WTC11 (cell line): ENCODE results near the gene SLC28A1. TPM values are rescaled to one million over a fixed set of nuclear protein-coding genes. Genes with fewer than 3 reads are reported as not detected.

Experiments
- ATAC-seq: fragments of 200-7000 bp; cut with Tn5 transposase; 2 replicates; pipeline ENCODE4 v1.10.0; 2021; ENCODE audit warnings: mild to moderate bottlenecking, moderate library complexity
- CTCF ChIA-PET: fragments of 300-600 bp; sonication (Branson Sonifier 250); formaldehyde crosslinking; loops from one replicate; lab custom pipeline; 2021; ENCODE audit warnings: antibody characterized with exemption; lab: Charles Lee
- POLR2A ChIA-PET: fragments of 350-600 bp; sonication (Branson Sonifier 250); formaldehyde crosslinking; loops from one replicate; lab custom pipeline; 2021; ENCODE audit warnings: antibody characterized with exemption; lab: Charles Lee
- DNase-seq: peaks from one replicate; pipeline ENCODE4 v3.0.0; 2021; ENCODE audit warnings: low spot score
- H3K27ac Mint-ChIP-seq: 2 replicates; pipeline ENCODE4 v1.8.0; 2021; ENCODE audit warnings: mixed read lengths
- H3K27me3 Mint-ChIP-seq: 2 replicates; pipeline ENCODE4 v1.8.0; 2021; ENCODE audit warnings: low read depth, mild to moderate bottlenecking, moderate library complexity, mixed read lengths
- H3K36me3 Mint-ChIP-seq: 2 replicates; pipeline ENCODE4 v1.8.0; 2021; ENCODE audit warnings: mixed read lengths
- H3K4me1 Mint-ChIP-seq: 2 replicates; pipeline ENCODE4 v1.8.0; 2022; ENCODE audit warnings: mixed read lengths
- H3K4me3 Mint-ChIP-seq: 2 replicates; pipeline ENCODE4 v1.8.0; 2021; ENCODE audit warnings: mild to moderate bottlenecking, moderate library complexity, mixed read lengths
- H3K9me3 Mint-ChIP-seq: 2 replicates; pipeline ENCODE4 v1.8.0; 2021; ENCODE audit warnings: mixed read lengths
- CBFB ChIP-seq: sonication (generic); formaldehyde crosslinking; IDR thresholded peaks from 2 replicates; pipeline ENCODE4 v1.8.1; 2022; ENCODE audit warnings: mild to moderate bottlenecking, low read depth, missing genetic modification reagents
- CREM ChIP-seq: sonication (generic); formaldehyde crosslinking; IDR thresholded peaks from 2 replicates; pipeline ENCODE4 v1.8.1; 2022; ENCODE audit warnings: mild to moderate bottlenecking, missing genetic modification reagents, moderate library complexity
- ELF4 ChIP-seq: sonication (generic); formaldehyde crosslinking; IDR thresholded peaks from 2 replicates; pipeline ENCODE4 v1.8.1; 2022; ENCODE audit warnings: low read depth, mild to moderate bottlenecking, moderate library complexity, missing genetic modification reagents
- EMX1 ChIP-seq: fragments of 250-450 bp; sonication (Bioruptor Pico); IDR thresholded peaks from 2 replicates; pipeline ENCODE4 v1.8.0; 2021; ENCODE audit warnings: mild to moderate bottlenecking
- JAZF1 ChIP-seq: fragments of 250-450 bp; sonication (Bioruptor Pico); IDR thresholded peaks from 2 replicates; pipeline ENCODE4 v1.9.0; 2021; ENCODE audit warnings: moderate library complexity, mild to moderate bottlenecking, inconsistent platforms
- MYBL2 ChIP-seq: sonication (generic); formaldehyde crosslinking; IDR thresholded peaks from 2 replicates; pipeline ENCODE4 v1.8.1; 2023; ENCODE audit warnings: mild to moderate bottlenecking, moderate library complexity, missing genetic modification reagents
- NFYB ChIP-seq: sonication (generic); formaldehyde crosslinking; conservative IDR thresholded peaks from 2 replicates; pipeline ENCODE4 v1.8.0; 2022; ENCODE audit warnings: low read depth, missing genetic modification reagents
- NR2C2 ChIP-seq: sonication (generic); formaldehyde crosslinking; IDR thresholded peaks from 2 replicates; pipeline ENCODE4 v1.8.0; 2022; ENCODE audit warnings: mild to moderate bottlenecking, missing genetic modification reagents
- OVOL2 ChIP-seq: fragments of 250-450 bp; sonication (Bioruptor Pico); IDR thresholded peaks from 2 replicates; pipeline ENCODE4 v1.9.0; 2021; ENCODE audit warnings: mild to moderate bottlenecking, borderline replicate concordance
- RELA ChIP-seq: sonication (generic); formaldehyde crosslinking; IDR thresholded peaks from 2 replicates; pipeline ENCODE4 v1.8.1; 2022; ENCODE audit warnings: missing genetic modification reagents, mild to moderate bottlenecking, borderline replicate concordance
- TCF7 ChIP-seq: sonication (generic); formaldehyde crosslinking; IDR thresholded peaks from 2 replicates; pipeline ENCODE4 v1.8.0; 2022; ENCODE audit warnings: mild to moderate bottlenecking, low read depth, missing genetic modification reagents, moderate library complexity
- TP53 ChIP-seq: sonication (generic); formaldehyde crosslinking; IDR thresholded peaks from 2 replicates; pipeline ENCODE4 v1.8.1; 2023; ENCODE audit warnings: mild to moderate bottlenecking, missing genetic modification reagents
- ZNF121 ChIP-seq: sonication (generic); formaldehyde crosslinking; IDR thresholded peaks from 2 replicates; pipeline ENCODE4 v1.8.0; 2023; ENCODE audit warnings: missing genetic modification reagents
- ZNF317 ChIP-seq: sonication (generic); formaldehyde crosslinking; IDR thresholded peaks from 2 replicates; pipeline ENCODE4 v1.8.1; 2023; ENCODE audit warnings: low read depth, mild to moderate bottlenecking, moderate library complexity, missing genetic modification reagents, borderline replicate concordance
- ZNF396 ChIP-seq: fragments of 250-450 bp; sonication (Bioruptor Pico); IDR thresholded peaks from 2 replicates; pipeline ENCODE4 v1.8.0; 2021; ENCODE audit warnings: mild to moderate bottlenecking, moderate library complexity, borderline replicate concordance
- total RNA-seq: library from RNA; stranded (reverse); gene quantifications from 3 replicates; pipeline ENCODE4 v1.2.3, GENCODE V29; 2021
- TF ChIP-seq, protein P1 (sequence below): fragments of 250-450 bp; sonication (Bioruptor Pico); IDR thresholded peaks from 2 replicates; pipeline ENCODE4 v1.8.0; 2021; ENCODE audit warnings: mild to moderate bottlenecking
- TF ChIP-seq, protein P2 (sequence below): sonication (generic); formaldehyde crosslinking; IDR thresholded peaks from 2 replicates; pipeline ENCODE4 v1.8.0; 2022; ENCODE audit warnings: mild to moderate bottlenecking, missing genetic modification reagents
- TF ChIP-seq, protein P3 (sequence below): sonication (generic); formaldehyde crosslinking; IDR thresholded peaks from 2 replicates; pipeline ENCODE4 v1.8.0; 2023; ENCODE audit warnings: missing genetic modification reagents
- TF ChIP-seq, protein P4 (sequence below): fragments of 250-450 bp; sonication (Bioruptor Pico); IDR thresholded peaks from 2 replicates; pipeline ENCODE4 v1.9.0; 2021; ENCODE audit warnings: moderate library complexity, mild to moderate bottlenecking, inconsistent platforms, borderline replicate concordance
- TF ChIP-seq, protein P5 (sequence below): sonication (generic); formaldehyde crosslinking; IDR thresholded peaks from 2 replicates; pipeline ENCODE4 v1.8.1; 2022; ENCODE audit warnings: mild to moderate bottlenecking, missing genetic modification reagents, moderate library complexity, borderline replicate concordance
- TF ChIP-seq, protein P6 (sequence below): sonication (generic); formaldehyde crosslinking; conservative IDR thresholded peaks from 2 replicates; pipeline ENCODE4 v1.8.1; 2023; ENCODE audit warnings: mild to moderate bottlenecking, low read depth, missing genetic modification reagents, moderate library complexity
- TF ChIP-seq, protein P7 (sequence below): sonication (generic); formaldehyde crosslinking; IDR thresholded peaks from 2 replicates; pipeline ENCODE4 v1.8.1; 2023; ENCODE audit warnings: mild to moderate bottlenecking, missing genetic modification reagents

Gene SLC28A1
- total RNA-seq, 1 experiment from 2014 or later: not detected

DNA sequence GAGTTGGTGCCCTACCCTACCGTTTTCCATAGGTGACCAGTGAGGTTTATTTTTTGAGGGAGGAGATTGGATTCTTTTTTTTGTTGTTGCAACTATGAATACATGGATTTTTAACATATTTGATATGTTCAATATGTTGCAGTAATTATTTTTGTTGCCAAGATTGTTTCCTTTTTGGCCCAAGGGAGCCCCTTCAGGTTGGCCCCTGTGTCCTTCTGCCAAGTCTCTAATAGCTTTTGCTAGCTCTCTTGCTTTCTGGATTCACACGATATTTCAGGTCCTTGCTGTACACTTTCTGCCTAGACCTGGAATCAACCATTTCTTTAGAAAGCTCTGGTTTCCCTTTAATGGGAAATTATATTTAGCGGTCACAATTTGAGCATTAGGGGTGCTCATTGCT is 22.7 kb upstream of the SLC28A1 start:
- H3K4me3 Mint-ChIP-seq: no peak overlapping the region
- no peaks in the 10 kb centered on the region for H3K27me3 Mint-ChIP-seq
- no peaks in the 10 kb centered on the region for H3K9me3 Mint-ChIP-seq
- CTCF ChIA-PET: interaction anchor here (1.2 kb wide), 2 partner anchors 16 to 47 kb away, joined by 3 to 9 read pairs; no protein-coding TSS in a partner anchor
- POLR2A ChIA-PET: no interaction called here
- no peak overlapping the region for H3K27ac Mint-ChIP-seq
- no peaks in the 10 kb centered on the region for H3K36me3 Mint-ChIP-seq
- DNase-seq (no peak), ATAC-seq (no peak)
- TF ChIP-seq NFYB (CRISPR knock-in tag) (no peak), CREM (CRISPR knock-in tag) (no peak), ELF4 (CRISPR knock-in tag) (no peak), ZNF317 (CRISPR knock-in tag) (no peak), EMX1 (CRISPR knock-in tag) (no peak), MYBL2 (CRISPR knock-in tag) (no peak), TCF7 (no peak)
- TF ChIP-seq, protein P1, sequence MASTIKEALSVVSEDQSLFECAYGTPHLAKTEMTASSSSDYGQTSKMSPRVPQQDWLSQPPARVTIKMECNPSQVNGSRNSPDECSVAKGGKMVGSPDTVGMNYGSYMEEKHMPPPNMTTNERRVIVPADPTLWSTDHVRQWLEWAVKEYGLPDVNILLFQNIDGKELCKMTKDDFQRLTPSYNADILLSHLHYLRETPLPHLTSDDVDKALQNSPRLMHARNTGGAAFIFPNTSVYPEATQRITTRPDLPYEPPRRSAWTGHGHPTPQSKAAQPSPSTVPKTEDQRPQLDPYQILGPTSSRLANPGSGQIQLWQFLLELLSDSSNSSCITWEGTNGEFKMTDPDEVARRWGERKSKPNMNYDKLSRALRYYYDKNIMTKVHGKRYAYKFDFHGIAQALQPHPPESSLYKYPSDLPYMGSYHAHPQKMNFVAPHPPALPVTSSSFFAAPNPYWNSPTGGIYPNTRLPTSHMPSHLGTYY (CRISPR knock-in tag): no peak
- TF ChIP-seq, protein P2, sequence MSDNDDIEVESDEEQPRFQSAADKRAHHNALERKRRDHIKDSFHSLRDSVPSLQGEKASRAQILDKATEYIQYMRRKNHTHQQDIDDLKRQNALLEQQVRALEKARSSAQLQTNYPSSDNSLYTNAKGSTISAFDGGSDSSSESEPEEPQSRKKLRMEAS (CRISPR knock-in tag): no peak
- TF ChIP-seq, protein P3, sequence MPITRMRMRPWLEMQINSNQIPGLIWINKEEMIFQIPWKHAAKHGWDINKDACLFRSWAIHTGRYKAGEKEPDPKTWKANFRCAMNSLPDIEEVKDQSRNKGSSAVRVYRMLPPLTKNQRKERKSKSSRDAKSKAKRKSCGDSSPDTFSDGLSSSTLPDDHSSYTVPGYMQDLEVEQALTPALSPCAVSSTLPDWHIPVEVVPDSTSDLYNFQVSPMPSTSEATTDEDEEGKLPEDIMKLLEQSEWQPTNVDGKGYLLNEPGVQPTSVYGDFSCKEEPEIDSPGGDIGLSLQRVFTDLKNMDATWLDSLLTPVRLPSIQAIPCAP (CRISPR knock-in tag): no peak
- TF ChIP-seq, protein P4, sequence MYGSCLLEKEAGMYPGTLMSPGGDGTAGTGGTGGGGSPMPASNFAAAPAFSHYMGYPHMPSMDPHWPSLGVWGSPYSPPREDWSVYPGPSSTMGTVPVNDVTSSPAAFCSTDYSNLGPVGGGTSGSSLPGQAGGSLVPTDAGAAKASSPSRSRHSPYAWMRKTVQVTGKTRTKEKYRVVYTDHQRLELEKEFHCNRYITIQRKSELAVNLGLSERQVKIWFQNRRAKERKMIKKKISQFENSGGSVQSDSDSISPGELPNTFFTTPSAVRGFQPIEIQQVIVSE: no peak
- TF ChIP-seq, protein P5, sequence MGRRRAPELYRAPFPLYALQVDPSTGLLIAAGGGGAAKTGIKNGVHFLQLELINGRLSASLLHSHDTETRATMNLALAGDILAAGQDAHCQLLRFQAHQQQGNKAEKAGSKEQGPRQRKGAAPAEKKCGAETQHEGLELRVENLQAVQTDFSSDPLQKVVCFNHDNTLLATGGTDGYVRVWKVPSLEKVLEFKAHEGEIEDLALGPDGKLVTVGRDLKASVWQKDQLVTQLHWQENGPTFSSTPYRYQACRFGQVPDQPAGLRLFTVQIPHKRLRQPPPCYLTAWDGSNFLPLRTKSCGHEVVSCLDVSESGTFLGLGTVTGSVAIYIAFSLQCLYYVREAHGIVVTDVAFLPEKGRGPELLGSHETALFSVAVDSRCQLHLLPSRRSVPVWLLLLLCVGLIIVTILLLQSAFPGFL: no peak
- H3K4me1 Mint-ChIP-seq: no peaks in the 10 kb centered on the region

DNA sequence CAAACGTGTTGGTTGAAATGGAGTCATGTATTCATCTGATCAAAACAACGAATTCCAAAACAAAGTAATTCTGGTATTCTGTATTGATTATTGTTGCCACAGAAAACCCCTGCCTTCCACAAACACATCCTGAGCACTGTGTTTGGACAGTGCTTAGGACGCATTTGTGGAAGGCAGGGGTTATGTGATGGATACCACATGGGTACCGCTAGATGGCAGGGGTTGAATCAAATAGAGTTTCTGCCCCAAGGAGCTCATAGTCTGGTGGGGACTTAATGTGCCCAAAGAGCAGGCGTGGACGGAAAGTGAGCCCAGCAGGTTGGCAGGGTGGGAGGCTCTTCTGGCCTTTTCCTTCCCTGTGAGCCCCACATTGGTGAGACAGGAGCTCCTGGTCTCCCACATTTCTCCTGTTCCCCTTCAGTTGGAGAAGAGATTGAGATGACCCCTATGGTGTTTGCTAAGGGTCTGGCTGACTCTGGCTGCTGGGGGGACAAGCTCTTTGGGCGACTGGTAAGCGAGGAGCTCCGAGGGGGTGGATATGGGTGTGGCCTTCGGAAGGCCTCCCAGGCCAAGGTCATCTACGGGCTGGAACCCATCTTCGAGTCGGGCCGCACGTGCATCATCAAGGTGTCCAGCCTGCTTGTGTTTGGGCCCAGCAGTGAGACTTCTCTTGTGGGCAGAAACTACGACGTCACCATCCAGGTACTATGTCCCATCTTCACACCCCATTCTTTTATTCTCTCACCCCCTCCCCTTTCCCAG is 22.1 kb upstream of the SLC28A1 start:
- DNase-seq: no peak
- H3K4me3 Mint-ChIP-seq: no peak overlapping the region
- TF ChIP-seq RELA (CRISPR knock-in tag) (no peak), NR2C2 (CRISPR knock-in tag) (no peak), JAZF1 (CRISPR knock-in tag) (no peak), OVOL2 (no peak), TP53 (CRISPR knock-in tag) (no peak), ZNF396 (CRISPR knock-in tag) (no peak), ZNF121 (CRISPR knock-in tag) (no peak), CBFB (CRISPR knock-in tag) (no peak), MYBL2 (CRISPR knock-in tag) (no peak)
- TF ChIP-seq, protein P6, sequence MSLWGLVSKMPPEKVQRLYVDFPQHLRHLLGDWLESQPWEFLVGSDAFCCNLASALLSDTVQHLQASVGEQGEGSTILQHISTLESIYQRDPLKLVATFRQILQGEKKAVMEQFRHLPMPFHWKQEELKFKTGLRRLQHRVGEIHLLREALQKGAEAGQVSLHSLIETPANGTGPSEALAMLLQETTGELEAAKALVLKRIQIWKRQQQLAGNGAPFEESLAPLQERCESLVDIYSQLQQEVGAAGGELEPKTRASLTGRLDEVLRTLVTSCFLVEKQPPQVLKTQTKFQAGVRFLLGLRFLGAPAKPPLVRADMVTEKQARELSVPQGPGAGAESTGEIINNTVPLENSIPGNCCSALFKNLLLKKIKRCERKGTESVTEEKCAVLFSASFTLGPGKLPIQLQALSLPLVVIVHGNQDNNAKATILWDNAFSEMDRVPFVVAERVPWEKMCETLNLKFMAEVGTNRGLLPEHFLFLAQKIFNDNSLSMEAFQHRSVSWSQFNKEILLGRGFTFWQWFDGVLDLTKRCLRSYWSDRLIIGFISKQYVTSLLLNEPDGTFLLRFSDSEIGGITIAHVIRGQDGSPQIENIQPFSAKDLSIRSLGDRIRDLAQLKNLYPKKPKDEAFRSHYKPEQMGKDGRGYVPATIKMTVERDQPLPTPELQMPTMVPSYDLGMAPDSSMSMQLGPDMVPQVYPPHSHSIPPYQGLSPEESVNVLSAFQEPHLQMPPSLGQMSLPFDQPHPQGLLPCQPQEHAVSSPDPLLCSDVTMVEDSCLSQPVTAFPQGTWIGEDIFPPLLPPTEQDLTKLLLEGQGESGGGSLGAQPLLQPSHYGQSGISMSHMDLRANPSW (CRISPR knock-in tag): no peak
- TF ChIP-seq, protein P7, sequence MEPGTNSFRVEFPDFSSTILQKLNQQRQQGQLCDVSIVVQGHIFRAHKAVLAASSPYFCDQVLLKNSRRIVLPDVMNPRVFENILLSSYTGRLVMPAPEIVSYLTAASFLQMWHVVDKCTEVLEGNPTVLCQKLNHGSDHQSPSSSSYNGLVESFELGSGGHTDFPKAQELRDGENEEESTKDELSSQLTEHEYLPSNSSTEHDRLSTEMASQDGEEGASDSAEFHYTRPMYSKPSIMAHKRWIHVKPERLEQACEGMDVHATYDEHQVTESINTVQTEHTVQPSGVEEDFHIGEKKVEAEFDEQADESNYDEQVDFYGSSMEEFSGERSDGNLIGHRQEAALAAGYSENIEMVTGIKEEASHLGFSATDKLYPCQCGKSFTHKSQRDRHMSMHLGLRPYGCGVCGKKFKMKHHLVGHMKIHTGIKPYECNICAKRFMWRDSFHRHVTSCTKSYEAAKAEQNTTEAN (CRISPR knock-in tag): no peak
- H3K27me3 Mint-ChIP-seq: no peaks in the 10 kb centered on the region
- no peak overlapping the region for H3K27ac Mint-ChIP-seq
- H3K9me3 Mint-ChIP-seq: no peaks in the 10 kb centered on the region
- no peaks in the 10 kb centered on the region for H3K36me3 Mint-ChIP-seq
- no peak; the same call in 1 of the 2 replicates for ATAC-seq
- CTCF ChIA-PET: interaction anchor here (0.7 to 1.2 kb wide), 4 partner anchors 15 to 275 kb away, joined by 3 to 9 read pairs (median 3); no protein-coding TSS in a partner anchor
- H3K4me1 Mint-ChIP-seq: no peaks in the 10 kb centered on the region
- POLR2A ChIA-PET: no interaction called here
